ENCODE data around the gene PHKA1.

DNA sequence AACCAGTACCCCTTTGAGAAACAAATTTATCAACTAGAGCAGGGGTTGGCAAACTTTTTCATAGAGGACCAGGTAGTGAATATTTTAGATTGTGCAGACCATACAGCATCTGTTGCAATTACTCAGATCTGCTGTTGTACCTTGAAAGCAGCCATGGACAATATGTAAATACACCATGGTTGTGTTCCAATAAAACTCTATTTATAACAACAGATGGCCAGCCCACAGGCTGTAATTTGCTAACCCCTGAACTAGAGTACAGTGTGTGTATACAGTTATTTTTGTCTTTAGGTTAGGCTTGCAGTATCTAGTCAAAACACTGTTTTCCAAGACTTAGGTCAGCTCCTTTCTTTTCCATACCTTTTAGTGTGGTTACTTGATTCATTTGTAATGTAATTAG is 54.4 kb downstream of the PHKA1 start:
- TF ChIP-seq EZH2 (IDR thresholded peaks at IDR 0.05; ENCODE audit: low read depth) = no peak
- TF ChIP-seq, protein P1, sequence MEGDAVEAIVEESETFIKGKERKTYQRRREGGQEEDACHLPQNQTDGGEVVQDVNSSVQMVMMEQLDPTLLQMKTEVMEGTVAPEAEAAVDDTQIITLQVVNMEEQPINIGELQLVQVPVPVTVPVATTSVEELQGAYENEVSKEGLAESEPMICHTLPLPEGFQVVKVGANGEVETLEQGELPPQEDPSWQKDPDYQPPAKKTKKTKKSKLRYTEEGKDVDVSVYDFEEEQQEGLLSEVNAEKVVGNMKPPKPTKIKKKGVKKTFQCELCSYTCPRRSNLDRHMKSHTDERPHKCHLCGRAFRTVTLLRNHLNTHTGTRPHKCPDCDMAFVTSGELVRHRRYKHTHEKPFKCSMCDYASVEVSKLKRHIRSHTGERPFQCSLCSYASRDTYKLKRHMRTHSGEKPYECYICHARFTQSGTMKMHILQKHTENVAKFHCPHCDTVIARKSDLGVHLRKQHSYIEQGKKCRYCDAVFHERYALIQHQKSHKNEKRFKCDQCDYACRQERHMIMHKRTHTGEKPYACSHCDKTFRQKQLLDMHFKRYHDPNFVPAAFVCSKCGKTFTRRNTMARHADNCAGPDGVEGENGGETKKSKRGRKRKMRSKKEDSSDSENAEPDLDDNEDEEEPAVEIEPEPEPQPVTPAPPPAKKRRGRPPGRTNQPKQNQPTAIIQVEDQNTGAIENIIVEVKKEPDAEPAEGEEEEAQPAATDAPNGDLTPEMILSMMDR (conservative IDR thresholded peaks at IDR 0.05) = no peak
